H1 (cell line): ENCODE data around the gene C1orf174. TPM values are rescaled to one million over a fixed set of nuclear protein-coding genes. Genes with fewer than 3 reads are reported as not detected.

Experiments used
- CTCF ChIA-PET: fragments of 300-600 bp; sonication (Branson Sonifier 250); formaldehyde crosslinking; loops from one replicate; lab custom pipeline; 2021; ENCODE audit not compliant: partially characterized antibody; lab: Charles Lee
- POLR2A ChIA-PET: fragments of 300-600 bp; sonication (Branson Sonifier 250); formaldehyde crosslinking; loops from one replicate; lab custom pipeline; 2021; ENCODE audit warnings: inconsistent platforms; ENCODE audit not compliant: partially characterized antibody; lab: Charles Lee
- DNase-seq, 2 experiments: peaks; one replicate each; pipeline versions ENCODE4 v3.0.0 to v3.0.0-alpha.2; 2010 to 2022; ENCODE audit warnings: low spot score in 2 of 2, low read depth in 1 of 2, mixed read lengths in 1 of 2
- FAIRE-seq: peaks from 2 replicates; lab custom pipeline; 2011; peaks lifted over from hg19 to GRCh38; lab: Jason Lieb, UNC
- H2AFZ ChIP-seq: 2 replicates; pipeline ENCODE4 v1.8.1; 2012; ENCODE audit warnings: low read length, inconsistent platforms
- H2AK5ac ChIP-seq: 2 replicates; pipeline ENCODE4 v1.6.1; 2013; ENCODE audit warnings: low read depth, low read length
- H2BK120ac ChIP-seq: replicated peaks from 2 replicates; pipeline ENCODE3; 2013; ENCODE audit warnings: low read depth, low read length, inconsistent platforms
- H2BK12ac ChIP-seq: 2 replicates; pipeline ENCODE4 v1.6.1; 2013; ENCODE audit warnings: low read depth, low read length
- H2BK15ac ChIP-seq: 2 replicates; pipeline ENCODE4 v1.6.1; 2013; ENCODE audit warnings: low read length
- H2BK20ac ChIP-seq: 2 replicates; pipeline ENCODE4 v1.6.1; 2013; ENCODE audit warnings: low read length
- H2BK5ac ChIP-seq: 2 replicates; pipeline ENCODE4 v1.6.1; 2013; ENCODE audit warnings: low read depth, low read length
- H3K14ac ChIP-seq: 2 replicates; pipeline ENCODE4 v1.6.1; 2013; ENCODE audit warnings: inconsistent platforms; ENCODE audit not compliant: insufficient read length
- H3K18ac ChIP-seq: 2 replicates; pipeline ENCODE4 v1.6.1; 2013; ENCODE audit warnings: low read length; ENCODE audit errors: extremely low read depth
- H3K23ac ChIP-seq: 2 replicates; pipeline ENCODE4 v1.6.1; 2013; ENCODE audit warnings: inconsistent platforms; ENCODE audit not compliant: insufficient read length
- H3K23me2 ChIP-seq: 2 replicates; pipeline ENCODE4 v1.6.1; 2013; ENCODE audit warnings: low read depth, low read length
- H3K27ac ChIP-seq: 2 replicates; pipeline ENCODE4 v1.6.1; 2011; ENCODE audit warnings: low read depth, low read length, inconsistent platforms
- H3K27me3 ChIP-seq, 4 experiments: replicated peaks in 1 of 4; 1 replicate in 1 of 4; 2 replicates in 3 of 4; pipeline versions ENCODE4 v1.6.1 to v1.8.1; 2011 to 2013; ENCODE audit warnings: low read length in 3 of 4, mild to moderate bottlenecking in 3 of 4, inconsistent platforms in 2 of 4, mixed read lengths in 2 of 4, moderate library complexity in 1 of 4; ENCODE audit not compliant: control insufficient read depth in 3 of 4, insufficient read depth in 3 of 4; ENCODE audit errors: extremely low read depth in 1 of 4
- H3K36me3 ChIP-seq, 4 experiments: 2 replicates each; pipeline versions ENCODE4 v1.6.1 to v1.8.1; 2011 to 2013; ENCODE audit warnings: mild to moderate bottlenecking in 4 of 4, low read length in 3 of 4, moderate library complexity in 2 of 4, control low read depth in 1 of 4, inconsistent platforms in 1 of 4; ENCODE audit not compliant: insufficient read depth in 4 of 4, control insufficient read depth in 2 of 4
- H3K4ac ChIP-seq: replicated peaks from 2 replicates; pipeline ENCODE3; 2013; ENCODE audit warnings: low read length, low read depth, mixed read lengths, inconsistent platforms; ENCODE audit not compliant: insufficient read length
- H3K4me1 ChIP-seq, 4 experiments: replicated peaks in 1 of 4; 1 replicate in 1 of 4; 2 replicates in 3 of 4; pipeline versions ENCODE4 v1.6.1 to v1.8.1; 2011 to 2013; ENCODE audit warnings: low read length in 3 of 4, inconsistent platforms in 2 of 4, mixed read lengths in 1 of 4; ENCODE audit not compliant: insufficient read depth in 4 of 4, control insufficient read depth in 3 of 4
- H3K4me2 ChIP-seq, 2 experiments: 2 replicates each; pipeline versions ENCODE4 v1.6.1 to v1.8.1; 2011 to 2013; ENCODE audit warnings: low read depth in 2 of 2, low read length in 2 of 2, control low read depth in 1 of 2, inconsistent platforms in 1 of 2, mild to moderate bottlenecking in 1 of 2; ENCODE audit not compliant: insufficient read depth in 1 of 2
- H3K4me3 ChIP-seq, 4 experiments: fragments of 200-600, 300-600 bp in 1 of 4; sonication (generic), shearing (Covaris generic), sonication (Bioruptor Twin) in 1 of 4; 2 replicates each; pipeline versions ENCODE4 v1.5.1 to v1.8.1; 2011 to 2016; ENCODE audit warnings: low read length in 4 of 4, low read depth in 3 of 4, control low read depth in 2 of 4, inconsistent platforms in 2 of 4, mild to moderate bottlenecking in 2 of 4, mixed read lengths in 1 of 4, moderate library complexity in 1 of 4; ENCODE audit not compliant: insufficient read depth in 2 of 4; ENCODE audit errors: extremely low read depth in 1 of 4
- H3K56ac ChIP-seq: replicated peaks from 2 replicates; pipeline ENCODE3; 2013; ENCODE audit warnings: low read depth, mild to moderate bottlenecking, mixed read lengths, low read length, inconsistent platforms; ENCODE audit not compliant: insufficient read length
- H3K79me1 ChIP-seq: 2 replicates; pipeline ENCODE4 v1.6.1; 2013; ENCODE audit warnings: low read depth, low read length, control low read depth
- H3K79me2 ChIP-seq, 2 experiments: 2 replicates each; pipeline versions ENCODE4 v1.6.1 to v1.8.1; 2012 to 2013; ENCODE audit warnings: low read length in 2 of 2, mild to moderate bottlenecking in 2 of 2, inconsistent platforms in 1 of 2; ENCODE audit not compliant: insufficient read depth in 2 of 2, control insufficient read depth in 1 of 2
- H3K9ac ChIP-seq, 4 experiments: replicated peaks in 1 of 4; 1 replicate in 1 of 4; 2 replicates in 3 of 4; pipeline versions ENCODE4 v1.6.1 to v1.8.1; 2011 to 2013; ENCODE audit warnings: low read depth in 3 of 4, low read length in 3 of 4, control low read depth in 2 of 4, mild to moderate bottlenecking in 2 of 4, moderate library complexity in 2 of 4, inconsistent platforms in 1 of 4; ENCODE audit errors: extremely low read depth in 1 of 4
- H3K9me3 ChIP-seq, 2 experiments: 2 replicates each; pipeline versions ENCODE4 v1.6.1 to v1.8.1; 2012 to 2013; ENCODE audit warnings: mild to moderate bottlenecking in 2 of 2, moderate library complexity in 2 of 2, control low read depth in 1 of 2, inconsistent platforms in 1 of 2, low read depth in 1 of 2, low read length in 1 of 2, mixed read lengths in 1 of 2; ENCODE audit not compliant: insufficient read depth in 2 of 2
- H4K20me1 ChIP-seq, 2 experiments: replicated peaks in 1 of 2; 2 replicates each; pipeline versions ENCODE3 to v1.8.1; 2011 to 2013; ENCODE audit warnings: inconsistent platforms in 2 of 2, low read length in 2 of 2, mild to moderate bottlenecking in 1 of 2; ENCODE audit not compliant: insufficient read depth in 2 of 2, control insufficient read depth in 1 of 2
- H4K5ac ChIP-seq: 2 replicates; pipeline ENCODE4 v1.6.1; 2013; ENCODE audit warnings: low read length, low read depth, mixed read lengths, inconsistent platforms; ENCODE audit not compliant: insufficient read length
- H4K8ac ChIP-seq: 2 replicates; pipeline ENCODE4 v1.8.0; 2013; ENCODE audit warnings: mild to moderate bottlenecking, moderate library complexity, low read length, inconsistent platforms; ENCODE audit not compliant: insufficient read depth; ENCODE audit errors: extremely low read depth
- H4K91ac ChIP-seq: replicated peaks from 2 replicates; pipeline ENCODE3; 2013; ENCODE audit warnings: low read length, mixed read lengths, inconsistent platforms; ENCODE audit not compliant: insufficient read length
- ATF3 ChIP-seq: IDR thresholded peaks from 2 replicates; pipeline ENCODE4 v1.6.1; 2011; ENCODE audit warnings: low read depth, mild to moderate bottlenecking, low read length; ENCODE audit not compliant: insufficient read depth
- CBX8 ChIP-seq: fragments of 300-800, 300-1000 bp; sonication (generic); IDR thresholded peaks from 2 replicates; pipeline ENCODE4 v1.7.1; 2016; ENCODE audit warnings: low read depth, low read length, borderline replicate concordance
- CHD1 ChIP-seq: IDR thresholded peaks from 2 replicates; pipeline ENCODE4 v1.6.1; 2012; ENCODE audit warnings: low read depth, low read length, improper control_type of control experiment
- CTCF ChIP-seq, 3 experiments: IDR thresholded peaks; 1 replicate in 2 of 3; 2 replicates in 1 of 3; pipeline versions ENCODE4 v1.5.1 to v1.6.1; 2011; ENCODE audit warnings: low read length in 3 of 3, mild to moderate bottlenecking in 3 of 3, inconsistent platforms in 2 of 3, low read depth in 1 of 3, moderate library complexity in 1 of 3; ENCODE audit not compliant: insufficient read depth in 1 of 3; ENCODE audit errors: control extremely low read depth in 1 of 3
- JUN ChIP-seq: IDR thresholded peaks from 2 replicates; pipeline ENCODE4 v1.6.1; 2011; ENCODE audit warnings: low read depth, mild to moderate bottlenecking, improper control_type of control experiment, low read length
- MAX ChIP-seq: IDR thresholded peaks from 2 replicates; pipeline ENCODE4 v1.6.1; 2012; ENCODE audit warnings: inconsistent platforms
- POU5F1 ChIP-seq: IDR thresholded peaks from 2 replicates; pipeline ENCODE4 v1.6.1; 2011; ENCODE audit warnings: low read depth, mild to moderate bottlenecking, low read length, moderate library complexity
- RAD21 ChIP-seq, 2 experiments: IDR thresholded peaks in 1 of 2; conservative IDR thresholded peaks in 1 of 2; 2 replicates each; pipeline ENCODE4 v1.6.1; 2011; ENCODE audit warnings: low read depth in 2 of 2, low read length in 2 of 2, improper control_type of control experiment in 1 of 2, inconsistent platforms in 1 of 2, mild to moderate bottlenecking in 1 of 2, moderate library complexity in 1 of 2
- SIRT6 ChIP-seq: IDR thresholded peaks from one replicate; pipeline ENCODE4 v1.7.1; 2012; ENCODE audit warnings: low read length, inconsistent platforms
- TAF1 ChIP-seq: IDR thresholded peaks from 2 replicates; pipeline ENCODE4 v1.6.1; 2011; ENCODE audit warnings: mild to moderate bottlenecking, low read depth, low read length
- YY1 ChIP-seq: IDR thresholded peaks from 2 replicates; pipeline ENCODE4 v1.6.1; 2011; ENCODE audit warnings: low read depth, mild to moderate bottlenecking, low read length
- WGBS, 2 experiments: shearing (Covaris generic) in 1 of 2; methylation state at CpG; one replicate each; pipeline versions ENCODE4 v1.1.6 to v1.1.7; 2013 to 2015; ENCODE audit warnings: low lambda C conversion rate in 2 of 2, mixed read lengths in 2 of 2, inconsistent platforms in 1 of 2, low coverage in 1 of 2, missing lambda C conversion rate in 1 of 2; ENCODE audit not compliant: insufficient replicate concordance in 2 of 2, insufficient coverage in 1 of 2, insufficient read length in 1 of 2; ENCODE audit errors: extremely low coverage in 1 of 2, missing lambda C conversion rate in 1 of 2; 5-methylcytosine and 5-hydroxymethylcytosine counted together
- polyA plus RNA-seq, 7 experiments: library from polyadenylated mRNA; depleted of rRNA in 3 of 7; stranded (reverse) in 5 of 7; unstranded in 2 of 7; fragments of >200 nt in 5 of 7; fragments of 200-250 nt in 2 of 7; gene quantifications; 1 replicate in 5 of 7; 2 replicates in 1 of 7; 4 replicates in 1 of 7; pipeline versions ENCODE4 v1.2.1 to v1.2.3, GENCODE V29; 2011 to 2013; ENCODE audit warnings: missing spikeins in 2 of 7, mixed read lengths in 2 of 7
- total RNA-seq: library from RNA; stranded (reverse); fragmentation: NEBNext Ultra II Directional; extraction: Animal tissue kit (Norgen Biotek cat#: 25700); gene quantifications from 2 replicates; pipeline ENCODE4 v1.2.1, GENCODE V29; 2021

Gene C1orf174
- total and polyA plus RNA-seq, 2 of the 8 experiments (the other 6 are each of a cell fraction or from before 2014, with no cell fraction given): 28.4 to 32.4 TPM

- Histone ChIP-seq H3K4me2 (no peak overlapping the region), H3K9me3 (peaks cover 0 to 8% of the 10 kb centered on the region in 2 experiments; a peak in 1 of 4 replicates), H3K4me3 (no peak overlapping the region), H3K23me2 (no peaks in the 10 kb centered on the region; the same call in 1 of the 2 replicates), H2BK20ac (no peak overlapping the region), H3K23ac (no peak overlapping the region), H3K27me3 (no peaks in the 10 kb centered on the region), H3K79me2 (no peaks in the 10 kb centered on the region), H2BK5ac (no peak overlapping the region), H3K4ac (no peak overlapping the region), H2BK120ac (no peak overlapping the region), H4K8ac (no peak overlapping the region), H3K27ac (no peak overlapping the region), H2AFZ (no peak overlapping the region), H3K4me1 (no peaks in the 10 kb centered on the region), H2BK15ac (no peak overlapping the region), H4K5ac (no peak overlapping the region), H3K18ac (no peak overlapping the region), H2BK12ac (no peak overlapping the region), H2AK5ac (no peak overlapping the region), H4K91ac (no peak overlapping the region), H3K9ac (no peak overlapping the region), H3K14ac (no peak overlapping the region), H3K79me1 (no peaks in the 10 kb centered on the region), H3K36me3 (peaks cover 0 to 9% (median 1%) of the 10 kb centered on the region in 4 experiments; a peak in 4 of 8 replicates), H4K20me1 (peaks cover 0 to 2% of the 10 kb centered on the region in 2 experiments), H3K56ac (no peak overlapping the region)
- DNase-seq: no peak
- WGBS, 2 experiments: 87% methylated on average over 7 of the region's 7 CpGs; no CpG with 5 or more reads in 1 of the 2 experiments
- ChIA-PET CTCF (interaction anchor here (1.3 to 1.5 kb wide), 2 partner anchors 8 to 86 kb away, joined by 3 to 5 read pairs; no protein-coding TSS in a partner anchor), POLR2A (no interaction called here)
- no peak for FAIRE-seq
- TF ChIP-seq ATF3: no peak
- TF ChIP-seq MAX: no peak
- TF ChIP-seq CBX8: no peak
- TF ChIP-seq POU5F1: no peak
- no peak for TF ChIP-seq SIRT6
- no peak for TF ChIP-seq YY1
- no peak for TF ChIP-seq RAD21 (IDR thresholded peaks at IDR 0.05 in 1 of 2, conservative IDR thresholded peaks at IDR 0.05 in 1 of 2; ENCODE audit: low read depth in 2 of 2, low read length in 2 of 2)
- TF ChIP-seq CHD1: no peak
- no peak for TF ChIP-seq TAF1
- no peak for TF ChIP-seq JUN
- no peak for TF ChIP-seq CTCF (IDR thresholded peaks at IDR 0.05; ENCODE audit: control extremely low read depth in 1 of 3, insufficient read depth in 1 of 3, low read depth in 1 of 3, low read length in 3 of 3)
Observed at GRCh38 chr1:3871451-3871805, 28.6 kb downstream of the C1orf174 start.
